Measurements from ENCODE around the gene HSPG2.
"Not testable (repeated sequence)": the region's sequence is repeated elsewhere in the genome, so short reads cannot be mapped to it uniquely, and the experiment has no call there.

DNA sequence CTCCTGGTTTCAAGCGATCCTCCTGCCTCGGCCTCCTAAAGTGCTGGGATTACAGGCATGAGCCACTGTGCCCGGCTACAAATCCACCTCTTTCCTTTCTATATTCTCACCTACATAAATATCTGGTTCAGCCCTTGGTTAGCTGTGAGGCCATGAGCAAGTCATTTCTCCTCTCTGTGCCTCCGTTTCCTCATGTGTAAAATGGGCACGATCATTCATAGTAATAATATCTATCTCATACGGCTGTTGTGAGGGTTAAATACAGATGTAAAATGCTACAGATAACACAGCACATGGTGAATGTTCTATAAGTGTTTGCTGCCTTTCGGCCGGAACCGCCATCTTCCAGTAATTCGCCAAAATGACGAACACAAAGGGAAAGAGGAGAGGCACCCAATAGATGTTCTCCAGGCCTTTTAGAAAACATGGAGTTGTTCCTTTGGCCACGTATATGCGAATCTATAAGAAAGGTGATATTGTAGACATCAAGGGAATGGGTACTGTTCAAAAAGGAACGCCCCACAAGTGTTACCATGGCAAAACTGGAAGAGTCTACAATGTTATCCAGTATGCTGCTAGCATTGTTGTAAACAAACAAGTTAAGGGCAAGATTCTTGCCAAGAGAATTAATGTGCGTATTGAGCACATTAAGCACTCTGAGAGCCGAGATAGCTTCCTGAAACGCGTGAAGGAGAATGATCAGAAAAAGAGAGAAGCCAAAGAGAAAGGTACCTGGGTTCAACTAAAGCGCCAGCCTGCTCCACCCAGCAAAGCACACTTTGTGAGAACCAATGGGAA, 29.2 kb downstream of the HSPG2 start:
- not testable (repeated sequence) for TF ChIP-seq POLR2A (IDR thresholded peaks at IDR 0.05)
- TF ChIP-seq, protein P1, sequence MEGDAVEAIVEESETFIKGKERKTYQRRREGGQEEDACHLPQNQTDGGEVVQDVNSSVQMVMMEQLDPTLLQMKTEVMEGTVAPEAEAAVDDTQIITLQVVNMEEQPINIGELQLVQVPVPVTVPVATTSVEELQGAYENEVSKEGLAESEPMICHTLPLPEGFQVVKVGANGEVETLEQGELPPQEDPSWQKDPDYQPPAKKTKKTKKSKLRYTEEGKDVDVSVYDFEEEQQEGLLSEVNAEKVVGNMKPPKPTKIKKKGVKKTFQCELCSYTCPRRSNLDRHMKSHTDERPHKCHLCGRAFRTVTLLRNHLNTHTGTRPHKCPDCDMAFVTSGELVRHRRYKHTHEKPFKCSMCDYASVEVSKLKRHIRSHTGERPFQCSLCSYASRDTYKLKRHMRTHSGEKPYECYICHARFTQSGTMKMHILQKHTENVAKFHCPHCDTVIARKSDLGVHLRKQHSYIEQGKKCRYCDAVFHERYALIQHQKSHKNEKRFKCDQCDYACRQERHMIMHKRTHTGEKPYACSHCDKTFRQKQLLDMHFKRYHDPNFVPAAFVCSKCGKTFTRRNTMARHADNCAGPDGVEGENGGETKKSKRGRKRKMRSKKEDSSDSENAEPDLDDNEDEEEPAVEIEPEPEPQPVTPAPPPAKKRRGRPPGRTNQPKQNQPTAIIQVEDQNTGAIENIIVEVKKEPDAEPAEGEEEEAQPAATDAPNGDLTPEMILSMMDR (IDR thresholded peaks at IDR 0.05) = not testable (repeated sequence)
